B cell (primary cell): ENCODE results near the gene SRP14.

Experiments used
- CTCF ChIP-seq: fragments of 200-600 bp; IDR thresholded peaks from one replicate; pipeline ENCODE4 v1.8.0; 2022; ENCODE audit warnings: antibody characterized with exemption, mild to moderate bottlenecking
- EZH2 ChIP-seq: IDR thresholded peaks from 2 replicates; pipeline ENCODE4 v1.6.1; 2012; ENCODE audit warnings: borderline replicate concordance, low read depth, mild to moderate bottlenecking, moderate library complexity, low read length; ENCODE audit not compliant: insufficient read depth, poor library complexity, severe bottlenecking

- no peak for TF ChIP-seq CTCF
- no peak for TF ChIP-seq EZH2
Observed at GRCh38 chr15:40052604-40053003, 13.6 kb upstream of the SRP14 start.
